G401 (cell line): Measurements from ENCODE around the gene CSTF2T. TPM values are rescaled to one million over a fixed set of nuclear protein-coding genes. Genes with fewer than 3 reads are reported as not detected.

Experiments used
- DNase-seq: peaks from one replicate; pipeline ENCODE4 v3.0.0-alpha.2; 2015; ENCODE audit warnings: low spot score
- in situ Hi-C: cut with HindIII; loops from 2 replicates; pipeline ENCODE4 v1.10.0; 2016; ENCODE audit warnings: low sequenced_read_pairs, mixed read lengths
- total RNA-seq: library from RNA; depleted of rRNA; stranded (reverse); fragments of >200 nt; shearing (Covaris generic); gene quantifications from 2 replicates; pipeline ENCODE4 v1.2.3, GENCODE V29; 2014; rRNA removed

The CSTF2T gene
- total RNA-seq, result 21.4 and 21.6 TPM in 2 replicates

- DNase-seq, result peak; percentile 94
- in situ Hi-C loops, result no loop called here
These were observed at the start of gene CSTF2T for GRCh38 chr10:51699475-51700227. TSS of gene CSTF2T (minus strand) at chr10:51699595. CDS start at chr10:51699549, 46 bp downstream.

GRCh38 chr10:51748959-51749358 is 49.6 kb upstream of the CSTF2T start:
- in situ Hi-C loops, result no loop called here
- DNase-seq, result no peak

GRCh38 chr10:51747216-51747615 is 47.8 kb upstream of the CSTF2T start:
- DNase-seq, result peak; percentile 75
- in situ Hi-C loops, result no loop called here

- in situ Hi-C loops, result no loop called here
- DNase-seq, result no peak
These were observed 46.0 kb upstream of the CSTF2T start for GRCh38 chr10:51745397-51745796.

GRCh38 chr10:51744235-51745000 is 45.0 kb upstream of the CSTF2T start:
- in situ Hi-C loops, result no loop called here
- DNase-seq, result no peak

- in situ Hi-C loops, result no loop called here
- DNase-seq, result no peak
These were observed 43.8 kb upstream of the CSTF2T start for GRCh38 chr10:51743146-51743545.

- in situ Hi-C loops, result no loop called here
- DNase-seq, result no peak
These were observed 33.7 kb upstream of the CSTF2T start for GRCh38 chr10:51733057-51733456.

GRCh38 chr10:51729822-51730555 is 30.6 kb upstream of the CSTF2T start:
- in situ Hi-C loops, result no loop called here
- DNase-seq, result no peak

- in situ Hi-C loops, result no loop called here
- no peak for DNase-seq
These were observed 24.6 kb upstream of the CSTF2T start for GRCh38 chr10:51724038-51724437.

- no peak for DNase-seq
These were observed 19.5 kb upstream of the CSTF2T start for GRCh38 chr10:51718804-51719291.

GRCh38 chr10:51716981-51717380 is 17.6 kb upstream of the CSTF2T start:
- in situ Hi-C loops, result no loop called here
- DNase-seq, result no peak

More at GRCh38 chr10:51718804-51719291, 19.5 kb upstream of the CSTF2T start:
- in situ Hi-C loops, result no loop called here

GRCh38 chr10:51711519-51711891 is 12.1 kb upstream of the CSTF2T start:
- DNase-seq, result no peak
- in situ Hi-C loops, result no loop called here

GRCh38 chr10:51709324-51709972 is 10.1 kb upstream of the CSTF2T start:
- DNase-seq, result no peak
- in situ Hi-C loops, result no loop called here

GRCh38 chr10:51708609-51709008 is 9.2 kb upstream of the CSTF2T start:
- no peak for DNase-seq
- in situ Hi-C loops, result no loop called here

- in situ Hi-C loops, result no loop called here
- DNase-seq, result no peak
These were observed 8.5 kb upstream of the CSTF2T start for GRCh38 chr10:51707821-51708424.

- no peak for DNase-seq
- in situ Hi-C loops, result no loop called here
These were observed 8.0 kb upstream of the CSTF2T start for GRCh38 chr10:51707392-51707791.

- in situ Hi-C loops, result no loop called here
- DNase-seq, result peak; percentile 17
These were observed 6.8 kb upstream of the CSTF2T start for GRCh38 chr10:51706225-51706624.

GRCh38 chr10:51705774-51706173 is 6.4 kb upstream of the CSTF2T start:
- no peak for DNase-seq
- in situ Hi-C loops, result no loop called here
